H1 (cell line): ENCODE results near the gene DIP2B.

ENCODE experiments used
- BRCA1 ChIP-seq: IDR thresholded peaks from 2 replicates; pipeline ENCODE4 v1.6.1; 2012; ENCODE audit warnings: low read depth, low read length, improper control_type of control experiment
- EP300 ChIP-seq, 2 experiments: IDR thresholded peaks; 1 replicate in 1 of 2; 2 replicates in 1 of 2; pipeline ENCODE4 v1.6.1; 2011 to 2012; ENCODE audit warnings: low read depth in 2 of 2, low read length in 2 of 2, mild to moderate bottlenecking in 2 of 2, borderline replicate concordance in 1 of 2, inconsistent platforms in 1 of 2, moderate library complexity in 1 of 2
- EZH2 ChIP-seq: fragments of 200-600 bp; sonication (generic); IDR thresholded peaks from 2 replicates; pipeline ENCODE4 v1.7.1; 2012; ENCODE audit warnings: low read depth, mild to moderate bottlenecking, moderate library complexity, low read length, inconsistent platforms; ENCODE audit not compliant: severe bottlenecking
- GABPA ChIP-seq: IDR thresholded peaks from 2 replicates; pipeline ENCODE4 v1.6.1; 2011; ENCODE audit warnings: mild to moderate bottlenecking, low read length, moderate library complexity, borderline replicate concordance; ENCODE audit not compliant: insufficient read depth
- NANOG ChIP-seq: IDR thresholded peaks from 2 replicates; pipeline ENCODE4 v1.6.1; 2011; ENCODE audit warnings: low read length, low read depth, mild to moderate bottlenecking, inconsistent platforms; ENCODE audit not compliant: insufficient read depth, poor library complexity, severe bottlenecking
- NRF1 ChIP-seq: IDR thresholded peaks from 2 replicates; pipeline ENCODE4 v1.6.1; 2011; ENCODE audit warnings: mild to moderate bottlenecking, low read depth, low read length, improper control_type of control experiment
- POLR2A ChIP-seq, 2 experiments: IDR thresholded peaks; 1 replicate in 1 of 2; 2 replicates in 1 of 2; pipeline ENCODE4 v1.6.1; 2011; ENCODE audit warnings: low read depth in 2 of 2, low read length in 2 of 2, mild to moderate bottlenecking in 2 of 2; ENCODE audit errors: control extremely low read depth in 1 of 2
- TAF1 ChIP-seq: IDR thresholded peaks from 2 replicates; pipeline ENCODE4 v1.6.1; 2011; ENCODE audit warnings: mild to moderate bottlenecking, low read depth, low read length
- USF2 ChIP-seq: IDR thresholded peaks from 2 replicates; pipeline ENCODE4 v1.6.1; 2011; ENCODE audit warnings: low read length, improper control_type of control experiment
- YY1 ChIP-seq: IDR thresholded peaks from 2 replicates; pipeline ENCODE4 v1.6.1; 2011; ENCODE audit warnings: low read depth, mild to moderate bottlenecking, low read length
- TF ChIP-seq, protein P1 (sequence below), 3 experiments: IDR thresholded peaks; 1 replicate in 2 of 3; 2 replicates in 1 of 3; pipeline versions ENCODE4 v1.5.1 to v1.6.1; 2011; ENCODE audit warnings: low read length in 3 of 3, mild to moderate bottlenecking in 3 of 3, inconsistent platforms in 2 of 3, low read depth in 1 of 3, moderate library complexity in 1 of 3; ENCODE audit not compliant: insufficient read depth in 1 of 3; ENCODE audit errors: control extremely low read depth in 1 of 3

- TF ChIP-seq POLR2A (IDR thresholded peaks at IDR 0.05; ENCODE audit: control extremely low read depth in 1 of 2, low read depth in 2 of 2, low read length in 2 of 2) (no peak), GABPA (no peak), BRCA1 (no peak), EZH2 (no peak), NRF1 (no peak), USF2 (no peak), TAF1 (no peak), EP300 (IDR thresholded peaks at IDR 0.05; ENCODE audit: borderline replicate concordance in 1 of 2, low read depth in 2 of 2, low read length in 2 of 2) (no peak), YY1 (no peak), NANOG (no peak)
- TF ChIP-seq, protein P1, sequence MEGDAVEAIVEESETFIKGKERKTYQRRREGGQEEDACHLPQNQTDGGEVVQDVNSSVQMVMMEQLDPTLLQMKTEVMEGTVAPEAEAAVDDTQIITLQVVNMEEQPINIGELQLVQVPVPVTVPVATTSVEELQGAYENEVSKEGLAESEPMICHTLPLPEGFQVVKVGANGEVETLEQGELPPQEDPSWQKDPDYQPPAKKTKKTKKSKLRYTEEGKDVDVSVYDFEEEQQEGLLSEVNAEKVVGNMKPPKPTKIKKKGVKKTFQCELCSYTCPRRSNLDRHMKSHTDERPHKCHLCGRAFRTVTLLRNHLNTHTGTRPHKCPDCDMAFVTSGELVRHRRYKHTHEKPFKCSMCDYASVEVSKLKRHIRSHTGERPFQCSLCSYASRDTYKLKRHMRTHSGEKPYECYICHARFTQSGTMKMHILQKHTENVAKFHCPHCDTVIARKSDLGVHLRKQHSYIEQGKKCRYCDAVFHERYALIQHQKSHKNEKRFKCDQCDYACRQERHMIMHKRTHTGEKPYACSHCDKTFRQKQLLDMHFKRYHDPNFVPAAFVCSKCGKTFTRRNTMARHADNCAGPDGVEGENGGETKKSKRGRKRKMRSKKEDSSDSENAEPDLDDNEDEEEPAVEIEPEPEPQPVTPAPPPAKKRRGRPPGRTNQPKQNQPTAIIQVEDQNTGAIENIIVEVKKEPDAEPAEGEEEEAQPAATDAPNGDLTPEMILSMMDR (IDR thresholded peaks at IDR 0.05; ENCODE audit: control extremely low read depth in 1 of 3, insufficient read depth in 1 of 3, low read depth in 1 of 3, low read length in 3 of 3), result no peak
Measured at GRCh38 chr12:50620978-50621360, 116.2 kb downstream of the DIP2B start.
